SH-SY5Y (cell line): ENCODE data around the gene KIAA1217.

Source experiments
- GATA2 ChIP-seq: IDR thresholded peaks from 2 replicates; pipeline ENCODE4 v1.6.1; 2011; ENCODE audit warnings: mild to moderate bottlenecking, low read depth, low read length
- GATA3 ChIP-seq: IDR thresholded peaks from 2 replicates; pipeline ENCODE4 v1.6.1; 2011; ENCODE audit warnings: low read depth, mild to moderate bottlenecking, low read length, moderate library complexity

The KIAA1217 gene

GRCh38 chr10:24384954-24385353 is 176.0 kb downstream of the KIAA1217 start:
- no peak for TF ChIP-seq GATA2
- TF ChIP-seq GATA3: no peak

GRCh38 chr10:24385776-24386175 is 176.8 kb downstream of the KIAA1217 start:
- TF ChIP-seq GATA3: no peak
- no peak for TF ChIP-seq GATA2

GRCh38 chr10:24390146-24390700 is 181.3 kb downstream of the KIAA1217 start:
- TF ChIP-seq GATA2: no peak

GRCh38 chr10:24390746-24391145 is 181.8 kb downstream of the KIAA1217 start:
- no peak for TF ChIP-seq GATA3
- TF ChIP-seq GATA2: no peak

- TF ChIP-seq GATA2: no peak
- TF ChIP-seq GATA3: no peak
These were observed 184.3 kb downstream of the KIAA1217 start for GRCh38 chr10:24393201-24393600.

- no peak for TF ChIP-seq GATA2
- TF ChIP-seq GATA3: no peak
These were observed 185.7 kb downstream of the KIAA1217 start for GRCh38 chr10:24394461-24395190.

GRCh38 chr10:24396396-24396795 is 187.5 kb downstream of the KIAA1217 start:
- TF ChIP-seq GATA2: no peak
- TF ChIP-seq GATA3: no peak

GRCh38 chr10:24397662-24398061 is 188.7 kb downstream of the KIAA1217 start:
- TF ChIP-seq GATA3: no peak
- TF ChIP-seq GATA2: no peak

- TF ChIP-seq GATA3: no peak
- TF ChIP-seq GATA2: no peak
These were observed 195.6 kb downstream of the KIAA1217 start for GRCh38 chr10:24404567-24404966.

GRCh38 chr10:24405635-24406034 is 196.7 kb downstream of the KIAA1217 start:
- no peak for TF ChIP-seq GATA3
- TF ChIP-seq GATA2: no peak

GRCh38 chr10:24406809-24407483 is 198.0 kb downstream of the KIAA1217 start:
- TF ChIP-seq GATA3: no peak
- no peak for TF ChIP-seq GATA2

- TF ChIP-seq GATA3 (no peak), GATA2 (no peak)
These were observed 199.0 kb downstream of the KIAA1217 start for GRCh38 chr10:24407928-24408327.

GRCh38 chr10:24408365-24408764 is 199.4 kb downstream of the KIAA1217 start:
- TF ChIP-seq GATA2 (no peak), GATA3 (no peak)

GRCh38 chr10:24414597-24414996 is 205.7 kb downstream of the KIAA1217 start:
- TF ChIP-seq GATA3 (no peak), GATA2 (no peak)

GRCh38 chr10:24415455-24416125 is 206.7 kb downstream of the KIAA1217 start:
- no peak for TF ChIP-seq GATA2
